Lower lobe of right lung (tissue), 2 donors: ENCODE results near the gene IPO8. TPM values are rescaled to one million over a fixed set of nuclear protein-coding genes. Genes with fewer than 3 reads are reported as not detected.

Experiments used
- ATAC-seq, 2 donors: fragments of 200-7000 bp; cut with Tn5 transposase; one replicate each; pipeline ENCODE4 v1.9.1; 2020 to 2022; ENCODE audit warnings: mild to moderate bottlenecking in 2 of 2, moderate library complexity in 2 of 2
- DNase-seq: peaks from one replicate; pipeline ENCODE4 v3.0.0-alpha.2; 2020
- H3K27ac ChIP-seq: fragments of 200-600 bp; one replicate; pipeline ENCODE4 v1.8.0; 2022
- H3K27me3 ChIP-seq: fragments of 200-600 bp; one replicate; pipeline ENCODE4 v1.8.0; 2022; ENCODE audit warnings: low read depth
- H3K36me3 ChIP-seq: fragments of 200-600 bp; one replicate; pipeline ENCODE4 v1.8.0; 2022; ENCODE audit warnings: mild to moderate bottlenecking
- H3K4me1 ChIP-seq: fragments of 200-600 bp; one replicate; pipeline ENCODE4 v1.8.0; 2022
- H3K4me3 ChIP-seq: fragments of 200-600 bp; one replicate; pipeline ENCODE4 v1.8.0; 2022; ENCODE audit warnings: mild to moderate bottlenecking
- H3K9me3 ChIP-seq: fragments of 200-600 bp; one replicate; pipeline ENCODE4 v1.8.0; 2022
- CTCF ChIP-seq: fragments of 200-600 bp; IDR thresholded peaks from one replicate; pipeline ENCODE4 v1.8.0; 2022; ENCODE audit warnings: antibody characterized with exemption, mild to moderate bottlenecking
- intact Hi-C: fragments of 100-400 bp; cut with DNase I; formaldehyde crosslinking; loops from one replicate; pipeline ENCODE4 v1.11.0; 2022
- total RNA-seq: library from RNA; stranded (reverse); fragmentation: NEBNext Ultra II Directional; extraction: Animal tissue kit (Norgen Biotek cat#: 25700); gene quantifications from one replicate; pipeline ENCODE4 v1.2.1, GENCODE V29; 2021
- donor health status: DM: no; HTN: yes; CAD: no; lungs with severe emphysema.

Gene IPO8
- total RNA-seq, 1 donor from 2014 or later, result 51.0 TPM

- DNase-seq (no peak), ATAC-seq (no peak)
- Histone ChIP-seq H3K27ac (no peak overlapping the region), H3K9me3 (no peaks in the 10 kb centered on the region), H3K27me3 (no peaks in the 10 kb centered on the region), H3K36me3 (peaks cover 52% of the 10 kb centered on the region), H3K4me3 (no peak overlapping the region), H3K4me1 (no peaks in the 10 kb centered on the region)
- TF ChIP-seq CTCF, result no peak
- intact Hi-C loops, result no loop called here
These were observed 43.5 kb downstream of the IPO8 start for GRCh38 chr12:30652034-30652696.

GRCh38 chr12:30646821-30647220, 48.8 kb downstream of the IPO8 start:
- intact Hi-C loops, result no loop called here

GRCh38 chr12:30643366-30643765, 52.3 kb downstream of the IPO8 start:
- no peaks in the 10 kb centered on the region for H3K27me3 ChIP-seq
- H3K4me3 ChIP-seq, result no peak overlapping the region
- no peaks in the 10 kb centered on the region for H3K4me1 ChIP-seq
- H3K27ac ChIP-seq, result no peak overlapping the region
- DNase-seq (no peak), ATAC-seq (no peak)
- H3K9me3 ChIP-seq, result no peaks in the 10 kb centered on the region
- H3K36me3 ChIP-seq, result peaks cover 28% of the 10 kb centered on the region
- no peak for TF ChIP-seq CTCF
- intact Hi-C loops, result no loop called here

More at GRCh38 chr12:30646821-30647220, 48.8 kb downstream of the IPO8 start:
- H3K27me3 ChIP-seq, result no peaks in the 10 kb centered on the region
- no peak for ATAC-seq
- H3K27ac ChIP-seq, result no peak overlapping the region
- DNase-seq, result no peak
- TF ChIP-seq CTCF, result no peak
- no peaks in the 10 kb centered on the region for H3K9me3 ChIP-seq
- no peaks in the 10 kb centered on the region for H3K4me1 ChIP-seq
- no peak overlapping the region for H3K4me3 ChIP-seq
- H3K36me3 ChIP-seq, result peaks cover 36% of the 10 kb centered on the region

- no peak overlapping the region for H3K4me3 ChIP-seq
- no peak for TF ChIP-seq CTCF
- ATAC-seq (no peak), DNase-seq (no peak)
- H3K27me3 ChIP-seq, result no peaks in the 10 kb centered on the region
- no peaks in the 10 kb centered on the region for H3K9me3 ChIP-seq
- no peak overlapping the region for H3K27ac ChIP-seq
- H3K4me1 ChIP-seq, result no peaks in the 10 kb centered on the region
- intact Hi-C loops, result no loop called here
- H3K36me3 ChIP-seq, result peaks cover 51% of the 10 kb centered on the region
These were observed 55.3 kb downstream of the IPO8 start for GRCh38 chr12:30640392-30640791.

- DNase-seq (no peak), ATAC-seq (no peak)
- Histone ChIP-seq H3K9me3 (no peaks in the 10 kb centered on the region), H3K4me1 (no peaks in the 10 kb centered on the region), H3K36me3 (peaks cover 84% of the 10 kb centered on the region), H3K27me3 (no peaks in the 10 kb centered on the region), H3K27ac (no peak overlapping the region), H3K4me3 (no peak overlapping the region)
- TF ChIP-seq CTCF, result no peak
- intact Hi-C loops, result no loop called here
These were observed 60.3 kb downstream of the IPO8 start for GRCh38 chr12:30635385-30635784.
